ENCODE results near the gene ABCA2.

- TF ChIP-seq POU6F1 (CRISPR knock-in tag; IDR thresholded peaks at IDR 0.05; ENCODE audit: borderline replicate concordance, low read depth) = no peak
- TF ChIP-seq RARB (CRISPR knock-in tag; IDR thresholded peaks at IDR 0.05) = no peak
Measured at GRCh38 chr9:136978865-136979544, 49.0 kb downstream of the ABCA2 start.

Measured in SK-N-SH treated with all-trans-retinoic acid at 6 μM for 48 hours (cell line).